ENCODE data around the gene PDE9A. TPM values are rescaled to one million over a fixed set of nuclear protein-coding genes. Genes with fewer than 3 reads are reported as not detected.
"Not testable (repeated sequence)": the region's sequence is repeated elsewhere in the genome, so short reads cannot be mapped to it uniquely, and the experiment has no call there.

Gene PDE9A
- total and polyA plus RNA-seq, 9 donors, result 3.9 to 11.3 (median 6.9) TPM

DNA sequence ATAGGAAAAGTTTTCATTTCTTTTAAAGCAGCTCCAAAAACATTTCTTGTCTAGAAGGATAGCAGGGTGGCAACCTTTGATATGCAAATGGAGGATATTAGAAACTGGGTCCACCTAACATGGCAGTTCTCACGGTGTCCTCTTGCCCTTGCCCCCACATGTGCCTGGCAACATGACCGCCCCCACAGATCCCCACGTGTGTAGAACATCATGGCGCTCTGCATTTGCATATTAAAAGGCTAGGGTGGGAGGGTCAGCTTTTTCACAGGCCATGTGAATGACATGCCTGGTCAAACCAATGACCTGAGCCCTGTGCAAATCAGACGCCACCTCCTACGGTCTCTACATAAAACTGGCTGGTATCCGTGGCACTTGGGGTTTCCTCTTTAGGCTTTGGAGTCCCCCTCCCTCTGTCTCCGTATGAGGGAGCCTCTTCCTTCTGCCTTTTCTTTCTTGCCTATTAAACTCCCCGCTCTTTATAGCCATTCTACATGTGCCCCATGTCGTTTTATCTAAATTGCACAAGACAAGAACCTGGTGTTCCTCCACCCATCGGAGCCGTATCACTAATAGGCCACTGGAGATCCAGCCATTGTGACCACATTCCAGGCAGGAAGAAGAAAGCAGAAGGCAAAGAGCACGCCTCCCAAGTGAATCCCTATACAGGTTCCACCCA lies 154.7 kb downstream of the PDE9A start:
- Histone ChIP-seq H3K9me3 (no peaks in the 10 kb centered on the region), H3K36me3 (no peaks in the 10 kb centered on the region), H3K27ac (no peak overlapping the region), H3K4me1 (ENCODE audit: insufficient read depth) (no peaks in the 10 kb centered on the region), H3K4me3 (no peak overlapping the region), H3K27me3 (no peaks in the 10 kb centered on the region)
- WGBS, 3 donors, result 79 to 87% (median 84%) methylated on average over 13 of the region's 13 CpGs
- intact Hi-C loops (cut with DNase I), result no loop called here
- no peak for DNase-seq
- TF ChIP-seq, protein P1, sequence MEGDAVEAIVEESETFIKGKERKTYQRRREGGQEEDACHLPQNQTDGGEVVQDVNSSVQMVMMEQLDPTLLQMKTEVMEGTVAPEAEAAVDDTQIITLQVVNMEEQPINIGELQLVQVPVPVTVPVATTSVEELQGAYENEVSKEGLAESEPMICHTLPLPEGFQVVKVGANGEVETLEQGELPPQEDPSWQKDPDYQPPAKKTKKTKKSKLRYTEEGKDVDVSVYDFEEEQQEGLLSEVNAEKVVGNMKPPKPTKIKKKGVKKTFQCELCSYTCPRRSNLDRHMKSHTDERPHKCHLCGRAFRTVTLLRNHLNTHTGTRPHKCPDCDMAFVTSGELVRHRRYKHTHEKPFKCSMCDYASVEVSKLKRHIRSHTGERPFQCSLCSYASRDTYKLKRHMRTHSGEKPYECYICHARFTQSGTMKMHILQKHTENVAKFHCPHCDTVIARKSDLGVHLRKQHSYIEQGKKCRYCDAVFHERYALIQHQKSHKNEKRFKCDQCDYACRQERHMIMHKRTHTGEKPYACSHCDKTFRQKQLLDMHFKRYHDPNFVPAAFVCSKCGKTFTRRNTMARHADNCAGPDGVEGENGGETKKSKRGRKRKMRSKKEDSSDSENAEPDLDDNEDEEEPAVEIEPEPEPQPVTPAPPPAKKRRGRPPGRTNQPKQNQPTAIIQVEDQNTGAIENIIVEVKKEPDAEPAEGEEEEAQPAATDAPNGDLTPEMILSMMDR (IDR thresholded peaks at IDR 0.05), result no peak
- TF ChIP-seq EP300 (IDR thresholded peaks at IDR 0.05) (no peak), POLR2A (IDR thresholded peaks at IDR 0.05) (no peak)

DNA sequence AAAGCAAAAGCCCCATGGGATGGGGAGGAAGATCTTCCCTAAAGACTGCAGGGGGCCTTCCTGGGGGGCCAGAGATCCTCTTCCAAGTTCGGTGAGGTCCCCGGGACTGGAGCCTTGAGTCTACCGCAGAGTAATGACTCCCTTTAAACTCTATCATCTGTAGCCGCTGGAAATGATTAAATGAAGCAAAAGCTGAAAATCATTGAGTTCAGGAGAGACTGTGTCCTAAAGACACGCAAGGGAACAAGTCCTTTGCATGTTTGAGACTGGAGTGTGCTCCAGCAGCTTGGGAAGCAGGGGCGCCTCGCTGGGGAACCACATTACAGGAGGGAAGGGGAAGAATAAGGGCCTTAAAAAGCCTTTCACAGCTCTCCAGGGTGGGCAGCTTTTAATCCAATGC lies 155.8 kb downstream of the PDE9A start:
- H3K27ac ChIP-seq, result no peak overlapping the region

DNA sequence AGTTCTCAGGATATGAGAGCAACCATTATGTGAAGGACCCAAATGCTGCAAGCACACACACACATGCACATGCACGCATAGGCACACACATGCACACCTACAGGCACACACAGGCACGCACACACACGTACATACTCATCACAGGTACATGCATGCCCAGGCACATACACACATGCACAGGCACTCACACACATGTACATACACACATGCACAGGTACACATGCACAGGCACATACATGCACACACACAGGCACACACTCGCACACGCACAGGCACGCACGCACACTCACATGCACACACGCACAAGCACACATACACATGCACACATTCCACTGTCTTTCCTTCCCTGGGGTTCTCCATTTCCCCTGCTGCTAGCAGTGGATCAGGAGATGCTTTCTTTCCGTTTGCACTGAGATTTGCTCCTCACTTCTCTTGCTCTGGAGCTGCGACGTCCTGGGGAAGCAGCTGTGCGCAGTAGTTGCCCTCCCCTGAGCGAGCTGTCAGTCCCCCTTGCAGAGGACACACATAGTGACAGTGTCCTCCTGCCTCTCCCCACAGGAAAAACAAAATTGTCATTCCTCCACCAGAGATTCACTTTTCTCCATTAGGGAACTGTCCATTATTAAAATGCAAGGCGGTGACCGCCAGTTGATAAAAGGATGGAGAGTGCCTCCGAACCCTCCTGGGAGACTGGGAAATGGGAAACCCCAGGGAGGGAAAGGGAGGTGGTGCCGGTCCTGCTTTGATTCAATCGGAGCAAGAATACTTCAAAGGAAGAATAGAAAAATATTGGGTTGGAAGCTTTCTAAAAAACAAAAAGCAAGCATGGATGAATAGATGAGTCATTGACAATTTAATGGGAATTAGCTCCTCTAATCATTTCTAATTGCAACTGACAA lies 156.4 kb downstream of the PDE9A start:
- no peaks in the 10 kb centered on the region for H3K36me3 ChIP-seq
- no peak overlapping the region for H3K27ac ChIP-seq
- no peaks in the 10 kb centered on the region for H3K27me3 ChIP-seq
- 72 to 83% (median 73%) methylated on average over 18 of the region's 18 CpGs for WGBS, 3 donors
- no peaks in the 10 kb centered on the region for H3K9me3 ChIP-seq
- intact Hi-C loops (cut with DNase I), result loop anchor here in 3 of 4 donors (5.0 to 10.0 kb wide), 3 partner anchors 155 to 1978 kb away; partner anchors contain the start of gene PDE9A (in 1 of the 3)
- DNase-seq, result no peak
- no peaks in the 10 kb centered on the region for H3K4me1 ChIP-seq (ENCODE audit: insufficient read depth)
- no peak overlapping the region for H3K4me3 ChIP-seq
- TF ChIP-seq EP300 (IDR thresholded peaks at IDR 0.05), result no peak
- TF ChIP-seq, protein P1 (IDR thresholded peaks at IDR 0.05), result no peak
- no peak for TF ChIP-seq POLR2A (IDR thresholded peaks at IDR 0.05)

More for the DNA sequence above, 155.8 kb downstream of the PDE9A start:
- no peaks in the 10 kb centered on the region for H3K4me1 ChIP-seq (ENCODE audit: insufficient read depth)
- no peak for DNase-seq
- 74 to 80% (median 75%) methylated on average over 7 of the region's 7 CpGs for WGBS, 3 donors
- TF ChIP-seq EP300 (IDR thresholded peaks at IDR 0.05) (no peak), POLR2A (IDR thresholded peaks at IDR 0.05) (no peak)
- TF ChIP-seq, protein P1 (IDR thresholded peaks at IDR 0.05), result no peak
- no peak overlapping the region for H3K4me3 ChIP-seq
- H3K27me3 ChIP-seq, result no peaks in the 10 kb centered on the region
- intact Hi-C loops (cut with DNase I), result no loop called here
- no peaks in the 10 kb centered on the region for H3K36me3 ChIP-seq
- no peaks in the 10 kb centered on the region for H3K9me3 ChIP-seq

DNA sequence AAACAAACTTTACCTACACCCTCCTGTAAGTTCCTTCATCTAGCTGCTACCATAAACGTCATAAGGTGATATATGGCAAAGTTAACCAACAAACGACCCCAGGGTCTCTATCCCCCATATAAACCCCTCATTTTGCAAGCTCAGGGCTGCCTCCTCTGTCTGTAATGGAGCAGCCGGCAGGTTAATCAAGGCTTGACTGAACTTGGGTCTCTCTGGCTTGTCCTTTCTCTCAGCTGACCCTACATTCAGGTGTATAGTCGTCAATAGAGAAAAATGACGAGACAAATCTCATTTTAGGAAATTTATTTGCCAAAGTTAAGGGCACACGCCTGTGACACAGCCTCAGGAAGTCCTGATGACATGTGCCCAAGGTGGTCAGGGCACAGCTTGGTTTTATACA lies 158.5 kb downstream of the PDE9A start:
- no peak for DNase-seq
- WGBS, 3 donors, result 48 to 59% (median 53%) methylated on average over 6 of the region's 6 CpGs
- no peaks in the 10 kb centered on the region for H3K27me3 ChIP-seq

DNA sequence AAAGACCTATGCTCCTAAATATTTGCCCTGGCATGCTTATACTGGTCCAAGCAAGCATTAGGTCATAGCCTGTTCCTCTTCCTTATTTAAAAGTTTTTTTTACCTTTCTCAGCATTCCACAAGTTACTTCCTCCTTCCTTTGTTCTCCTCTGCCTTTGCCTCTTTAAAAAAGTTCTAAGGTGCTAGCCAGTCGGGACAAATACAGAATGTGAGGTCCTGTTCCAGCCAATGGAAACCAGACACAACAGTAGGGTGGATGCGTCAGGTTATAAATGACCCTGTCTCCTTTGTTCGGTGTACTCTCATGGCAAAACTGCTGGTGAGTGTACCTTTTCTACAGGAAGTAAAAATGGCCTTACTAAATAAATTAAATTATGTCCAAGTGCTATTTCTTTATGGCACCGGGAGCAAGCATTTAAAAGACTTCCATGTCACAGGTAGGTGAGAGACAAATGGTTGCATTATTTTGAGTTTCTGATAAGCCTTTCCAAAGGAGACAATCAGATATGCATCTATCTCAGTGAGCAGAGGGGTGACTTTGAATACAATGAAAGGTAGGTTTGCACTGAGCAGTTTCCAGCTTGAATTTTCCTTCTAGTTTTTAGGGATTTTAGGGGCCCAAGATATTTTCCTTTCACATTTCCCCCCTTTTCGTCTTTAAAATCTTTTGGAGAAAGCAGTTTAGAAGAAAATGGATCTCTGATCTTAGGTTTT lies 159.3 kb downstream of the PDE9A start:
- not testable (repeated sequence) for H3K27ac ChIP-seq; DNase-seq; H3K4me3 ChIP-seq; H3K27me3 ChIP-seq; H3K4me1 ChIP-seq (ENCODE audit: insufficient read depth); H3K36me3 ChIP-seq; H3K9me3 ChIP-seq
- intact Hi-C loops (cut with DNase I), result loop anchor here in 3 of 4 donors (5.0 to 10.0 kb wide), 3 partner anchors 158 to 1980 kb away; partner anchors contain the start of gene PDE9A (in 1 of the 3)
- 54 to 75% (median 70%) methylated on average over 5 of the region's 5 CpGs for WGBS, 3 donors

More for the DNA sequence above, 158.5 kb downstream of the PDE9A start:
- Histone ChIP-seq H3K9me3 (no peaks in the 10 kb centered on the region), H3K4me1 (ENCODE audit: insufficient read depth) (no peaks in the 10 kb centered on the region), H3K4me3 (no peak overlapping the region), H3K27ac (no peak overlapping the region), H3K36me3 (no peaks in the 10 kb centered on the region)
- intact Hi-C loops (cut with DNase I), result loop anchor here in 3 of 4 donors (5.0 to 10.0 kb wide), 3 partner anchors 157 to 1980 kb away; partner anchors contain the start of gene PDE9A (in 1 of the 3)
- TF ChIP-seq EP300 (IDR thresholded peaks at IDR 0.05), result no peak
- TF ChIP-seq, protein P1 (IDR thresholded peaks at IDR 0.05), result no peak
- no peak for TF ChIP-seq POLR2A (IDR thresholded peaks at IDR 0.05)
